RWPE2 (cell line): ENCODE data around the gene PLEKHA8.

Experiments
- ATAC-seq: fragments of 200-7000 bp; cut with Tn5 transposase; 3 replicates; pipeline ENCODE4 v1.9.1; 2021; ENCODE audit warnings: low read depth
- DNase-seq: peaks from one replicate; pipeline ENCODE4 v3.0.0-alpha.2; 2020; ENCODE audit warnings: low spot score
- H3K27ac ChIP-seq: fragments of 450-650 bp; 2 replicates; pipeline ENCODE4 v1.5.1; 2017; ENCODE audit warnings: mild to moderate bottlenecking; ENCODE audit not compliant: poor library complexity, severe bottlenecking
- H3K27me3 ChIP-seq: fragments of 250-450 bp; sonication (Bioruptor Pico); 2 replicates; pipeline ENCODE4 v1.5.1; 2021; ENCODE audit warnings: mild to moderate bottlenecking, moderate library complexity; ENCODE audit not compliant: insufficient read depth, poor library complexity, severe bottlenecking
- H3K36me3 ChIP-seq: fragments of 250-450 bp; sonication (Bioruptor Pico); 2 replicates; pipeline ENCODE4 v1.5.1; 2020; ENCODE audit warnings: low read depth, mild to moderate bottlenecking, moderate library complexity
- H3K4me1 ChIP-seq: fragments of 250-450 bp; sonication (Bioruptor Pico); 2 replicates; pipeline ENCODE4 v1.5.1; 2021; ENCODE audit warnings: mild to moderate bottlenecking, moderate library complexity; ENCODE audit not compliant: insufficient read depth, poor library complexity, severe bottlenecking
- H3K4me3 ChIP-seq: fragments of 250-450 bp; sonication (Bioruptor Pico); 2 replicates; pipeline ENCODE4 v1.5.1; 2021; ENCODE audit warnings: mild to moderate bottlenecking, moderate library complexity; ENCODE audit not compliant: severe bottlenecking
- H3K9me3 ChIP-seq: fragments of 250-450 bp; sonication (Bioruptor Pico); 2 replicates; pipeline ENCODE4 v1.5.1; 2021; ENCODE audit warnings: mild to moderate bottlenecking, moderate library complexity; ENCODE audit not compliant: severe bottlenecking
- TF ChIP-seq, protein P1 (sequence below): fragments of 450-650 bp; IDR thresholded peaks from one replicate; pipeline ENCODE4 v1.5.1; 2017; ENCODE audit warnings: mild to moderate bottlenecking, moderate library complexity; ENCODE audit not compliant: poor library complexity, severe bottlenecking

Gene PLEKHA8

DNA sequence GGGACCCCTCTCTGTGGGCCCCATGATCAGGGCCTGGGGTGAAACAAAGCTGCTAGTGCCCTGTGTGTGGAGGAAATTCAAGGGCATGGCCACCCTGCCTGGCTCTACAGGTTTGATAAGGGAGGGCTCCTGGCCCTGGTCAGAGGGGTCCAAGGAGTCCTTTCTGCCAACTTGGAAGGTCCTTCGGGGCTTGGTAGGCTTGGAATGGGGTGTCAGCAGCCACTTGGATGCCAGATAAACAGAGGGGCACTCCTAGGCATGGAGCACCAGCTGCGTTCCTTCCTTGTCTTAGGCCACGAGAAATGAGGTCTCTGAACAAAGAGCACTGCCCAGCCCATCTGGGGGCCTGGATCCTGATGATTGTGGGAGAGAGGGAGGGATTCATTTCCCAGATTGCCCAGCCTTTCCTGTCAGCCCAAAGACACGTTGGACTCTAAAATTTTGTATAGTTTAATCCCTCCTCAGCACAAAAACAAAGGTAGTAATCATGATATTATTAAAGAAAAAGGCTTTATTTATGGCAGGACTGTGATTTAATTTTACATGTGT lies 111.7 kb downstream of the PLEKHA8 start:
- H3K27me3 ChIP-seq: no peaks in the 10 kb centered on the region
- DNase-seq: no peak
- TF ChIP-seq, protein P1, sequence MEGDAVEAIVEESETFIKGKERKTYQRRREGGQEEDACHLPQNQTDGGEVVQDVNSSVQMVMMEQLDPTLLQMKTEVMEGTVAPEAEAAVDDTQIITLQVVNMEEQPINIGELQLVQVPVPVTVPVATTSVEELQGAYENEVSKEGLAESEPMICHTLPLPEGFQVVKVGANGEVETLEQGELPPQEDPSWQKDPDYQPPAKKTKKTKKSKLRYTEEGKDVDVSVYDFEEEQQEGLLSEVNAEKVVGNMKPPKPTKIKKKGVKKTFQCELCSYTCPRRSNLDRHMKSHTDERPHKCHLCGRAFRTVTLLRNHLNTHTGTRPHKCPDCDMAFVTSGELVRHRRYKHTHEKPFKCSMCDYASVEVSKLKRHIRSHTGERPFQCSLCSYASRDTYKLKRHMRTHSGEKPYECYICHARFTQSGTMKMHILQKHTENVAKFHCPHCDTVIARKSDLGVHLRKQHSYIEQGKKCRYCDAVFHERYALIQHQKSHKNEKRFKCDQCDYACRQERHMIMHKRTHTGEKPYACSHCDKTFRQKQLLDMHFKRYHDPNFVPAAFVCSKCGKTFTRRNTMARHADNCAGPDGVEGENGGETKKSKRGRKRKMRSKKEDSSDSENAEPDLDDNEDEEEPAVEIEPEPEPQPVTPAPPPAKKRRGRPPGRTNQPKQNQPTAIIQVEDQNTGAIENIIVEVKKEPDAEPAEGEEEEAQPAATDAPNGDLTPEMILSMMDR: no peak
- peaks cover 26% of the 10 kb centered on the region for H3K4me1 ChIP-seq
- H3K36me3 ChIP-seq: no peaks in the 10 kb centered on the region
- H3K9me3 ChIP-seq: no peaks in the 10 kb centered on the region
- ATAC-seq: no peak
- no peak overlapping the region for H3K4me3 ChIP-seq
- H3K27ac ChIP-seq: no peak overlapping the region

DNA sequence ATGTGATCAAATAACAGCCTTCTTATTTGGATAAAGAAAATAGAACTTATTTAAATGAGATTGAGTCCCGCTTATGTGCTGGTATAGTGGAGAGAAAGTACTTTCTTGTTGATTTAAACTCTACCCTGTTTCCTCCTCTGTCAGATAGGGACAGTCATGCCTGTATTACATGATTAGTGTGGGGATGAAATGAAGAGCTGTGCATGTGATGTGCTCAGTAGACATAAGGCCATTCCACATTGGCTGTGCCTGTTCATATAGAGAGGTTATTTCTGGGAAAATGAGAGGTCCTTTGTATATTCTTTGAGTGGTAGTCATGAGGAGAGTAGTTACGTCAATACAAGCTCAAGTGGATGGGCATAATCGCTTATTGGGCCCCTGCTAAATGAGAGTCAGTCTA lies 112.2 kb downstream of the PLEKHA8 start:
- H3K36me3 ChIP-seq: no peaks in the 10 kb centered on the region
- H3K9me3 ChIP-seq: no peaks in the 10 kb centered on the region
- H3K27ac ChIP-seq: no peak overlapping the region
- H3K27me3 ChIP-seq: no peaks in the 10 kb centered on the region
- no peak overlapping the region for H3K4me3 ChIP-seq
- peaks cover 26% of the 10 kb centered on the region for H3K4me1 ChIP-seq
- ATAC-seq (no peak), DNase-seq (no peak)
- TF ChIP-seq, protein P1: no peak

DNA sequence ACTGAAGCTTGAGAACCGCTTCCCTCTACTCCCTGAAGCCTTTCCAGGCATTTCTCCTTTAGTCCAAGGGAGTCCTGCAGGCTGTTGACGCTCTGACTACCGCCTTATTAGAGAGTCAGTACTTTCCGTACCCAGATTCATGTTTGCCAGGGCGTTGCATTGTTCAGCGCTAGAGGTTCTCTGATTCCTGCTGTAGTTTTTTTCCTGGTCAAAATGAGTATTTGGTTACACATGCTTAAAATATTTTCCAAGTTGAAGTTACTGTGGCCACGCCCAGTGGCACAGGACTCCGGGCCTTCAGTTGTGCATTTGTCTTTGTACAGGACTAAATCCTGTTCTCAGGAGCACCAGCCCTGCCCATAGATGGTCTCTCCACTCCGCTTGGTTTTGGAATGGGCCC lies 114.5 kb downstream of the PLEKHA8 start:
- no peak for DNase-seq
- TF ChIP-seq, protein P1: no peak
- H3K4me3 ChIP-seq: no peak overlapping the region
- ATAC-seq: peak; percentile 85
- peaks cover 26% of the 10 kb centered on the region for H3K4me1 ChIP-seq
- no peaks in the 10 kb centered on the region for H3K36me3 ChIP-seq
- H3K27me3 ChIP-seq: no peaks in the 10 kb centered on the region
- H3K27ac ChIP-seq: peak overlapping the region; percentile 45
- no peaks in the 10 kb centered on the region for H3K9me3 ChIP-seq

DNA sequence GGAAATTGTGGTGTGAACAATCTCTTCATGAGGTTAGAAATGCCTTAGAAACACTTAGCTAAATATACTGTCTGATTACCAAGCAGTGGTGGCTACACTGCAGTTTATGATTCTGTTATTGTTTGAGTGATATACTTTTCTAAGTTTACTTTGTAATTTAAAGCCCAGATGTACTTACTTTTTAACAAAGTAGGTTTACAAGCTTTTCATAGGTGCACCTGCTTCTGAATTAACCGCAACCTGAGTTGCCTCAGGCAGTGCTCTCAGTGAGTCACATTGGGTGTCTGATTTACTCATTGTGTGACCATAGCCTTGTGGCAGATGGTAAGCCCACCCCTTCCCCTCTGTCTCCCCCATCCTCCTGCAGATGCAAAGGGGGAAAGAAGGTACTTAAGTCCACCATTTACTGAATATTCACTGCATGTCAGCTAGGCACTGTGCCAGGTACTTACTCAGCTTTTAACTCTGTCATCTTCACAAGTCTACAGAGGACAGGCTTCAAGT lies 115.6 kb downstream of the PLEKHA8 start:
- no peak for DNase-seq

More for the DNA sequence above, 115.6 kb downstream of the PLEKHA8 start:
- TF ChIP-seq, protein P1: no peak
- Histone ChIP-seq H3K27me3 (no peaks in the 10 kb centered on the region), H3K4me3 (no peak overlapping the region), H3K27ac (peak overlapping the region; percentile 45), H3K9me3 (no peaks in the 10 kb centered on the region), H3K4me1 (peaks cover 31% of the 10 kb centered on the region), H3K36me3 (no peaks in the 10 kb centered on the region)
- ATAC-seq: peak; percentile 77
